ENCODE measurements around the gene PSME3. TPM values are rescaled to one million over a fixed set of nuclear protein-coding genes. Genes with fewer than 3 reads are reported as not detected.

Gene PSME3
- total RNA-seq, 1 donor from 2014 or later, result 136 TPM

GRCh38 chr17:42817866-42818265, 15.3 kb upstream of the PSME3 start:
- intact Hi-C loops (cut with micrococcal nuclease), result no loop called here
- Mint-ChIP-seq H3K36me3 (ENCODE audit: low read depth) (peaks cover 86% of the 10 kb centered on the region), H3K4me3 (no peak overlapping the region), H3K27ac (no peak overlapping the region), H3K27me3 (no peaks in the 10 kb centered on the region), H3K4me1 (peaks cover 7% of the 10 kb centered on the region), H3K9me3 (no peaks in the 10 kb centered on the region)
- DNase-seq, result no peak
- no peak for ATAC-seq (ENCODE audit: low read depth)
- POLR2A ChIA-PET, result interaction anchor here (0.5 to 9.2 kb wide), 3 partner anchors 16 to 76 kb away, joined by 3 to 115 read pairs (median 3); partner anchors contain the start of genes CNTD1, COA3 and PSME3
- CTCF ChIA-PET, result interaction anchor here (2.4 to 5.9 kb wide), 2 partner anchors 15 to 16 kb away, joined by 10 to 27 read pairs; partner anchors contain the start of gene PSME3
- no peak for TF ChIP-seq CTCF (IDR thresholded peaks at IDR 0.05)

GRCh38 chr17:42818379-42818778, 14.8 kb upstream of the PSME3 start:
- ChIA-PET POLR2A (interaction anchor here (0.5 to 9.2 kb wide), 3 partner anchors 15 to 96 kb away, joined by 3 to 115 read pairs (median 10); partner anchors contain the start of gene PSME3), CTCF (interaction anchor here (2.4 to 5.9 kb wide), 3 partner anchors 15 to 180 kb away, joined by 9 to 27 read pairs (median 10); partner anchors contain the start of genes PSME3 and RPL27)
- H3K4me3 Mint-ChIP-seq, result no peak overlapping the region
- intact Hi-C loops (cut with micrococcal nuclease), result no loop called here
- ATAC-seq (ENCODE audit: low read depth) (no peak), DNase-seq (no peak)
- no peak for TF ChIP-seq CTCF (IDR thresholded peaks at IDR 0.05)
- no peak overlapping the region for H3K27ac Mint-ChIP-seq
- H3K27me3 Mint-ChIP-seq, result no peaks in the 10 kb centered on the region
- H3K4me1 Mint-ChIP-seq, result peaks cover 11% of the 10 kb centered on the region
- peaks cover 85% of the 10 kb centered on the region for H3K36me3 Mint-ChIP-seq (ENCODE audit: low read depth)
- H3K9me3 Mint-ChIP-seq, result no peaks in the 10 kb centered on the region

- no peaks in the 10 kb centered on the region for H3K9me3 Mint-ChIP-seq
- H3K27ac Mint-ChIP-seq, result no peak overlapping the region
- no peaks in the 10 kb centered on the region for H3K27me3 Mint-ChIP-seq
- DNase-seq, result peak; percentile 43
- CTCF ChIA-PET, result interaction anchor here (0.7 to 5.9 kb wide), 4 partner anchors 14 to 379 kb away, joined by 3 to 27 read pairs (median 10); partner anchors contain the start of genes PSME3 and RPL27
- H3K36me3 Mint-ChIP-seq (ENCODE audit: low read depth), result peaks cover 73% of the 10 kb centered on the region
- POLR2A ChIA-PET, result interaction anchor here (0.7 to 9.2 kb wide), 5 partner anchors 14 to 549 kb away, joined by 3 to 115 read pairs (median 3); partner anchors contain the start of genes CNTD1, COA3 and PSME3
- ATAC-seq (ENCODE audit: low read depth), result peak; percentile 20
- H3K4me3 Mint-ChIP-seq, result peak overlapping the region; percentile 28
- no peak for TF ChIP-seq CTCF (IDR thresholded peaks at IDR 0.05)
- peaks cover 21% of the 10 kb centered on the region for H3K4me1 Mint-ChIP-seq
- intact Hi-C loops (cut with micrococcal nuclease), result loop anchor here (1.0 to 5.0 kb wide), 4 partner anchors 78 to 143 kb away; partner anchors contain the start of gene PLEKHH3
Measured at GRCh38 chr17:42819939-42820535, 13.2 kb upstream of the PSME3 start.

- ChIA-PET CTCF (interaction anchor here (1.3 to 5.9 kb wide), 2 partner anchors 13 to 177 kb away, joined by 4 to 27 read pairs; partner anchors contain the start of genes PSME3 and RPL27), POLR2A (interaction anchor here (1.3 to 9.2 kb wide), 5 partner anchors 13 to 243 kb away, joined by 3 to 115 read pairs (median 5); partner anchors contain the start of genes CNTD1, COA3, PSME3 and VPS25)
- DNase-seq (no peak), ATAC-seq (ENCODE audit: low read depth) (no peak)
- H3K4me1 Mint-ChIP-seq, result peaks cover 21% of the 10 kb centered on the region
- no peak overlapping the region for H3K4me3 Mint-ChIP-seq
- no peak overlapping the region for H3K27ac Mint-ChIP-seq
- peaks cover 62% of the 10 kb centered on the region for H3K36me3 Mint-ChIP-seq (ENCODE audit: low read depth)
- intact Hi-C loops (cut with micrococcal nuclease), result loop anchor here (5.0 kb wide), 2 partner anchors 79 to 144 kb away; partner anchors contain the start of gene PLEKHH3
- H3K27me3 Mint-ChIP-seq, result no peaks in the 10 kb centered on the region
- no peak for TF ChIP-seq CTCF (IDR thresholded peaks at IDR 0.05)
- no peaks in the 10 kb centered on the region for H3K9me3 Mint-ChIP-seq
Measured at GRCh38 chr17:42821176-42821575, 12.0 kb upstream of the PSME3 start.

GRCh38 chr17:42827472-42827871, 5.7 kb upstream of the PSME3 start:
- Mint-ChIP-seq H3K4me1 (peaks cover 21% of the 10 kb centered on the region), H3K27me3 (peaks cover 4% of the 10 kb centered on the region), H3K27ac (no peak overlapping the region), H3K36me3 (ENCODE audit: low read depth) (peaks cover 5% of the 10 kb centered on the region), H3K4me3 (no peak overlapping the region), H3K9me3 (no peaks in the 10 kb centered on the region)
- no peak for TF ChIP-seq CTCF (IDR thresholded peaks at IDR 0.05)
- ATAC-seq (ENCODE audit: low read depth) (no peak), DNase-seq (no peak)
- ChIA-PET POLR2A (no interaction called here), CTCF (no interaction called here)
- intact Hi-C loops (cut with micrococcal nuclease), result no loop called here
